ENCODE results near the gene MRPL43.

Gene MRPL43

GRCh38 chr10:101019440-101019703 is 32.1 kb upstream of the MRPL43 start:
- no peak for TF ChIP-seq CTCF (conservative IDR thresholded peaks at IDR 0.05; ENCODE audit: low read depth, low read length)
- no peak for DNase-seq (ENCODE audit: low read depth)
- no peak overlapping the region for H3K4me3 ChIP-seq (ENCODE audit: low read length)

GRCh38 chr10:101018600-101019439 is 31.5 kb upstream of the MRPL43 start:
- TF ChIP-seq CTCF (conservative IDR thresholded peaks at IDR 0.05; ENCODE audit: low read depth, low read length) = peak; percentile 81
- no peak for DNase-seq (ENCODE audit: low read depth)
- no peak overlapping the region for H3K4me3 ChIP-seq (ENCODE audit: low read length)

- no peak for TF ChIP-seq CTCF (conservative IDR thresholded peaks at IDR 0.05; ENCODE audit: low read depth, low read length)
- DNase-seq (ENCODE audit: low read depth) = no peak
- no peak overlapping the region for H3K4me3 ChIP-seq (ENCODE audit: low read length)
These were observed 30.9 kb upstream of the MRPL43 start for GRCh38 chr10:101018118-101018599.

- no peak for DNase-seq (ENCODE audit: low read depth)
- no peak overlapping the region for H3K4me3 ChIP-seq (ENCODE audit: low read length)
- no peak for TF ChIP-seq CTCF (conservative IDR thresholded peaks at IDR 0.05; ENCODE audit: low read depth, low read length)
These were observed 29.5 kb upstream of the MRPL43 start for GRCh38 chr10:101016814-101017213.

- no peak for TF ChIP-seq CTCF (conservative IDR thresholded peaks at IDR 0.05; ENCODE audit: low read depth, low read length)
- no peak overlapping the region for H3K4me3 ChIP-seq (ENCODE audit: low read length)
- DNase-seq (ENCODE audit: low read depth) = no peak
These were observed 28.3 kb upstream of the MRPL43 start for GRCh38 chr10:101015582-101015973.

GRCh38 chr10:101014966-101015581 is 27.8 kb upstream of the MRPL43 start:
- no peak for DNase-seq (ENCODE audit: low read depth)
- no peak for TF ChIP-seq CTCF (conservative IDR thresholded peaks at IDR 0.05; ENCODE audit: low read depth, low read length)
- H3K4me3 ChIP-seq (ENCODE audit: low read length) = no peak overlapping the region

Data from retinal pigment epithelial cell (primary cell).